ENCODE results near the gene CPSF7.

GRCh38 chr11:61476371-61476770 lies 46.6 kb upstream of the CPSF7 start:
- no peak for TF ChIP-seq CTCF (IDR thresholded peaks at IDR 0.05)
- no peak for TF ChIP-seq EZH2 (IDR thresholded peaks at IDR 0.05; ENCODE audit: borderline replicate concordance, insufficient read depth, low read depth, low read length, poor library complexity, severe bottlenecking)
